Measurements from ENCODE around the gene BRPF3. TPM values are rescaled to one million over a fixed set of nuclear protein-coding genes. Genes with fewer than 3 reads are reported as not detected.

BRPF3 gene
- total and polyA plus RNA-seq, 9 of the 15 experiments (the other 6 are each of a cell fraction or from before 2014, with no cell fraction given) = 2.2 to 19.3 (median 8.0) TPM

DNA sequence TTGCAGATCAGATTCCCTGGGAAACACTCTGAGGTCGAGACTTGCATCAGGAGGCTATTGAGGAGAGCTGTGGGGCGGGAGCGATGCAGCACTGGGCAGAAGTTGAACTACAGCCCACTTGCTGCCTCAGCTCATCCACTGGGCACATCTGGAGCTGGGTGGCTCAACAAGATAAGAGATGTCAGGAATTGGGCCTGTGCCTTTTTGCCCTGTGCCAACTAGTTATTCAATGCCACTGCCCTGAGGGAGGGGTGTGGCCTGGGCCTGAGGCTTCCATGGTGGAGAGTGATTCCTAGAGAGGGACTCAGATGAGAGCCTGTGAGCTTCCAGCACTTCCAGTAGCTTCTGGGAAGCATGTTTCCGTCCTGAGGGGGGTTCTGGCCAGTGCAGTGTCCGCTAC lies 32.7 kb downstream of the BRPF3 start (continued):
- TF ChIP-seq, protein P1, sequence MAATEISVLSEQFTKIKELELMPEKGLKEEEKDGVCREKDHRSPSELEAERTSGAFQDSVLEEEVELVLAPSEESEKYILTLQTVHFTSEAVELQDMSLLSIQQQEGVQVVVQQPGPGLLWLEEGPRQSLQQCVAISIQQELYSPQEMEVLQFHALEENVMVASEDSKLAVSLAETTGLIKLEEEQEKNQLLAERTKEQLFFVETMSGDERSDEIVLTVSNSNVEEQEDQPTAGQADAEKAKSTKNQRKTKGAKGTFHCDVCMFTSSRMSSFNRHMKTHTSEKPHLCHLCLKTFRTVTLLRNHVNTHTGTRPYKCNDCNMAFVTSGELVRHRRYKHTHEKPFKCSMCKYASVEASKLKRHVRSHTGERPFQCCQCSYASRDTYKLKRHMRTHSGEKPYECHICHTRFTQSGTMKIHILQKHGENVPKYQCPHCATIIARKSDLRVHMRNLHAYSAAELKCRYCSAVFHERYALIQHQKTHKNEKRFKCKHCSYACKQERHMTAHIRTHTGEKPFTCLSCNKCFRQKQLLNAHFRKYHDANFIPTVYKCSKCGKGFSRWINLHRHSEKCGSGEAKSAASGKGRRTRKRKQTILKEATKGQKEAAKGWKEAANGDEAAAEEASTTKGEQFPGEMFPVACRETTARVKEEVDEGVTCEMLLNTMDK (IDR thresholded peaks at IDR 0.05; ENCODE audit: borderline replicate concordance, insufficient read depth, low read depth, low read length, poor library complexity, severe bottlenecking) = no peak
- TF ChIP-seq POLR2G (IDR thresholded peaks at IDR 0.05; ENCODE audit: low read depth, low read length) = no peak
- TF ChIP-seq, protein P2, sequence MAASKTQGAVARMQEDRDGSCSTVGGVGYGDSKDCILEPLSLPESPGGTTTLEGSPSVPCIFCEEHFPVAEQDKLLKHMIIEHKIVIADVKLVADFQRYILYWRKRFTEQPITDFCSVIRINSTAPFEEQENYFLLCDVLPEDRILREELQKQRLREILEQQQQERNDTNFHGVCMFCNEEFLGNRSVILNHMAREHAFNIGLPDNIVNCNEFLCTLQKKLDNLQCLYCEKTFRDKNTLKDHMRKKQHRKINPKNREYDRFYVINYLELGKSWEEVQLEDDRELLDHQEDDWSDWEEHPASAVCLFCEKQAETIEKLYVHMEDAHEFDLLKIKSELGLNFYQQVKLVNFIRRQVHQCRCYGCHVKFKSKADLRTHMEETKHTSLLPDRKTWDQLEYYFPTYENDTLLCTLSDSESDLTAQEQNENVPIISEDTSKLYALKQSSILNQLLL (CRISPR knock-in tag; IDR thresholded peaks at IDR 0.05; ENCODE audit: borderline replicate concordance) = no peak

DNA sequence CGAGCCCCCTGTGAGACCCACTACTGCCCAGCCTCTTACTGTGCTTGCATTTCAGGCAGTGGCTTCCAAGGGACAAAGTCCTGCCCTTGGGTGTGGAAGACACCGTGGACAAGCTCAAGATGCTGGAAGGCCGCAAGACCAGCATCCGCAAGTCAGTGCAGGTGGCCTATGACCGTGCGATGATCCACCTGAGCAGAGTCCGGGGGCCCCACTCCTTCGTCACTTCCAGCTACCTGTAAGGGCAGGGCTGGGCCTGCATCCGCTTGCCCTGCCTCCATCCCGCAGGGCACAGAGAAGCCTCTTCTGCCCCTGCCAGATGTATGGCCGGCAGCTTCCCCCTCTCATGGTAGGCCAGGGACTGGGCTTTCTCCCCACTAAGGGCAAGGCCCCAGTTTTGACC lies 33.8 kb downstream of the BRPF3 start:
- in situ Hi-C loops (cut with MboI) = no loop called here
- no peak for TF ChIP-seq NCOA1 (IDR thresholded peaks at IDR 0.05; ENCODE audit: low read depth)
- no peak for TF ChIP-seq DDX20 (tag; IDR thresholded peaks at IDR 0.05; ENCODE audit: low read depth)
- TF ChIP-seq ZBTB7A (IDR thresholded peaks at IDR 0.05; ENCODE audit: borderline replicate concordance, control insufficient read depth, low read depth, low read length) = no peak
- TF ChIP-seq KDM4B (IDR thresholded peaks at IDR 0.05; ENCODE audit: borderline replicate concordance in 2 of 2, low read depth in 1 of 2) = no peak
- no peak for TF ChIP-seq SIN3B (IDR thresholded peaks at IDR 0.05; ENCODE audit: low read depth)
- no peak for TF ChIP-seq HOXB6 (CRISPR knock-in tag; IDR thresholded peaks at IDR 0.05; ENCODE audit: borderline replicate concordance)
- no peak for TF ChIP-seq SETDB1 (IDR thresholded peaks at IDR 0.05; ENCODE audit: low read length)
- TF ChIP-seq, protein P3, sequence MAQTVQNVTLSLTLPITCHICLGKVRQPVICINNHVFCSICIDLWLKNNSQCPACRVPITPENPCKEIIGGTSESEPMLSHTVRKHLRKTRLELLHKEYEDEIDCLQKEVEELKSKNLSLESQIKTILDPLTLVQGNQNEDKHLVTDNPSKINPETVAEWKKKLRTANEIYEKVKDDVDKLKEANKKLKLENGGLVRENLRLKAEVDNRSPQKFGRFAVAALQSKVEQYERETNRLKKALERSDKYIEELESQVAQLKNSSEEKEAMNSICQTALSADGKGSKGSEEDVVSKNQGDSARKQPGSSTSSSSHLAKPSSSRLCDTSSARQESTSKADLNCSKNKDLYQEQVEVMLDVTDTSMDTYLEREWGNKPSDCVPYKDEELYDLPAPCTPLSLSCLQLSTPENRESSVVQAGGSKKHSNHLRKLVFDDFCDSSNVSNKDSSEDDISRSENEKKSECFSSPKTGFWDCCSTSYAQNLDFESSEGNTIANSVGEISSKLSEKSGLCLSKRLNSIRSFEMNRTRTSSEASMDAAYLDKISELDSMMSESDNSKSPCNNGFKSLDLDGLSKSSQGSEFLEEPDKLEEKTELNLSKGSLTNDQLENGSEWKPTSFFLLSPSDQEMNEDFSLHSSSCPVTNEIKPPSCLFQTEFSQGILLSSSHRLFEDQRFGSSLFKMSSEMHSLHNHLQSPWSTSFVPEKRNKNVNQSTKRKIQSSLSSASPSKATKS (CRISPR knock-in tag; IDR thresholded peaks at IDR 0.05) = no peak
- TF ChIP-seq FUS (optimal IDR thresholded peaks at IDR 0.05; ENCODE audit: low read depth, low read length) = no peak
- TF ChIP-seq ZNF699 (CRISPR knock-in tag; IDR thresholded peaks at IDR 0.05; ENCODE audit: insufficient replicate concordance) = no peak
- TF ChIP-seq JUND (IDR thresholded peaks at IDR 0.05; ENCODE audit: borderline replicate concordance, low read depth, low read length) = no peak
- TF ChIP-seq JUND (tag; IDR thresholded peaks at IDR 0.05; ENCODE audit: borderline replicate concordance, low read depth, low read length) = no peak

More for the DNA sequence above, 33.8 kb downstream of the BRPF3 start:
- Histone ChIP-seq H3K27ac (ENCODE audit: extremely low read depth, low read depth, low read length) (no peak overlapping the region), H3K36me3 (ENCODE audit: control insufficient read depth, insufficient read depth, low read length) (peaks cover 11% of the 10 kb centered on the region; the same call in 1 of the 3 replicates), H3K9ac (ENCODE audit: insufficient read depth in 1 of 2, low read depth in 2 of 2, low read length in 2 of 2) (no peak overlapping the region; a peak in 1 of 4 replicates), H2AFZ (ENCODE audit: low read depth, low read length) (no peak overlapping the region), H3K4me2 (ENCODE audit: insufficient read depth, low read length) (no peak overlapping the region), H3K4me1 (replicated peaks in 1 of 2; ENCODE audit: control insufficient read depth in 2 of 2, insufficient read depth in 2 of 2, low read length in 2 of 2) (peaks cover under 1 to 14% of the 10 kb centered on the region in 2 experiments; a peak in 4 of 5 replicates), H3K4me3 (no peak overlapping the region), H3K27me3 (ENCODE audit: control insufficient read depth in 2 of 2, insufficient read depth in 2 of 2, low read length in 2 of 2) (no peaks in the 10 kb centered on the region), H3K9me1 (ENCODE audit: control insufficient read depth, insufficient read depth, low read length) (peaks cover under 1% of the 10 kb centered on the region), H3K79me2 (ENCODE audit: control insufficient read depth, insufficient read depth, low read length) (no peaks in the 10 kb centered on the region), H4K20me1 (replicated peaks; ENCODE audit: control insufficient read depth, insufficient read depth, low read length) (no peaks in the 10 kb centered on the region), H3K9me3 (replicated peaks; ENCODE audit: control insufficient read depth, insufficient read depth, low read depth, low read length) (no peaks in the 10 kb centered on the region)
- intact Hi-C loops (cut with micrococcal nuclease) = no loop called here
- WGBS (ENCODE audit: insufficient coverage, low coverage, missing lambda C conversion rate) = 93% methylated on average over 10 of the region's 11 CpGs
- ChIA-PET CTCF (ENCODE audit: low intra/inter-chr PET ratio) (no interaction called here), POLR2A (interaction anchor here (0.7 to 2.9 kb wide), 3 partner anchors 11 to 54 kb away, joined by 3 to 14 read pairs (median 5); no protein-coding TSS in a partner anchor)
- no TSS peak for BruUV-seq (replicated peaks)
- DNase-seq (ENCODE audit: extremely low read depth in 1 of 4, low spot score in 3 of 4) (no peak), ATAC-seq (no peak), FAIRE-seq (no peak)
